Astrocyte (in vitro differentiated cells and primary cell): ENCODE results near the gene CCDC85A. TPM values are rescaled to one million over a fixed set of nuclear protein-coding genes. Genes with fewer than 3 reads are reported as not detected.

Source experiments
- DNase-seq: peaks from one replicate; pipeline ENCODE4 v3.0.0-alpha.2; 2010; ENCODE audit warnings: low read depth
- FAIRE-seq: peaks from 2 replicates; lab custom pipeline; 2011; peaks lifted over from hg19 to GRCh38; lab: Jason Lieb, UNC
- H2AFZ ChIP-seq: 2 replicates; pipeline ENCODE4 v1.6.0; 2012; ENCODE audit warnings: low read depth, low read length, inconsistent platforms
- H3K27ac ChIP-seq: 2 replicates; pipeline ENCODE4 v1.5.1; 2011; ENCODE audit warnings: low read depth, low read length, inconsistent platforms
- H3K27me3 ChIP-seq: 2 replicates; pipeline ENCODE4 v1.6.0; 2011; ENCODE audit warnings: low read length, inconsistent platforms; ENCODE audit not compliant: insufficient read depth
- H3K36me3 ChIP-seq: 2 replicates; pipeline ENCODE4 v1.5.1; 2011; ENCODE audit warnings: low read length, inconsistent platforms; ENCODE audit not compliant: insufficient read depth
- H3K4me1 ChIP-seq: 2 replicates; pipeline ENCODE4 v1.5.1; 2011; ENCODE audit warnings: low read length, inconsistent platforms; ENCODE audit not compliant: insufficient read depth
- H3K4me2 ChIP-seq: 2 replicates; pipeline ENCODE4 v1.6.0; 2012; ENCODE audit warnings: low read length, inconsistent platforms
- H3K4me3 ChIP-seq: 2 replicates; pipeline ENCODE4 v1.5.1; 2011; ENCODE audit warnings: low read depth, mild to moderate bottlenecking, low read length, inconsistent platforms; ENCODE audit not compliant: insufficient read depth
- H3K79me2 ChIP-seq: 2 replicates; pipeline ENCODE4 v1.6.0; 2012; ENCODE audit warnings: mild to moderate bottlenecking, low read length, inconsistent platforms; ENCODE audit not compliant: insufficient read depth
- H3K9ac ChIP-seq: 2 replicates; pipeline ENCODE4 v1.6.0; 2012; ENCODE audit warnings: mild to moderate bottlenecking, low read length, inconsistent platforms
- H3K9me3 ChIP-seq: 2 replicates; pipeline ENCODE4 v1.5.1; 2012; ENCODE audit warnings: low read depth, mild to moderate bottlenecking, low read length, inconsistent platforms; ENCODE audit not compliant: insufficient read depth
- H4K20me1 ChIP-seq: 2 replicates; pipeline ENCODE4 v1.6.0; 2012; ENCODE audit warnings: low read length, inconsistent platforms; ENCODE audit not compliant: insufficient read depth
- H3K27ac Mint-ChIP-seq: one replicate; pipeline ENCODE4 v1.8.0; 2021; ENCODE audit warnings: mild to moderate bottlenecking, mixed read lengths; ENCODE audit not compliant: unreplicated experiment
- H3K27me3 Mint-ChIP-seq: one replicate; pipeline ENCODE4 v1.8.0; 2021; ENCODE audit warnings: low read depth, mixed read lengths; ENCODE audit not compliant: unreplicated experiment
- H3K36me3 Mint-ChIP-seq: one replicate; pipeline ENCODE4 v1.8.0; 2021; ENCODE audit warnings: low read depth, mixed read lengths; ENCODE audit not compliant: unreplicated experiment
- H3K4me1 Mint-ChIP-seq: one replicate; pipeline ENCODE4 v1.8.0; 2021; ENCODE audit warnings: low read depth, mixed read lengths; ENCODE audit not compliant: unreplicated experiment
- H3K4me3 Mint-ChIP-seq: one replicate; pipeline ENCODE4 v1.8.0; 2021; ENCODE audit warnings: mild to moderate bottlenecking, moderate library complexity, mixed read lengths; ENCODE audit not compliant: unreplicated experiment
- H3K9me3 Mint-ChIP-seq: one replicate; pipeline ENCODE4 v1.8.0; 2021; ENCODE audit warnings: mild to moderate bottlenecking, mixed read lengths; ENCODE audit not compliant: unreplicated experiment
- CTCF ChIP-seq: IDR thresholded peaks from 2 replicates; pipeline ENCODE4 v1.5.1; 2011; ENCODE audit warnings: low read depth, mild to moderate bottlenecking, inconsistent platforms, low read length, moderate library complexity; ENCODE audit not compliant: insufficient read depth
- EZH2 ChIP-seq: IDR thresholded peaks from 2 replicates; pipeline ENCODE4 v1.6.1; 2012; ENCODE audit warnings: mild to moderate bottlenecking, low read length, inconsistent platforms; ENCODE audit not compliant: insufficient read depth
- total RNA-seq: library from RNA; stranded (reverse); gene quantifications from 2 replicates; pipeline ENCODE4 v1.2.1, GENCODE V29; 2021

The CCDC85A gene
- total RNA-seq, 1 donor from 2014 or later, result 8.9 TPM

GRCh38 chr2:56231361-56231760 lies 47.6 kb downstream of the CCDC85A start:
- Mint-ChIP-seq H3K9me3 (no peaks in the 10 kb centered on the region), H3K27ac (no peak overlapping the region), H3K36me3 (no peaks in the 10 kb centered on the region), H3K4me3 (no peak overlapping the region), H3K27me3 (no peaks in the 10 kb centered on the region), H3K4me1 (peaks cover 4% of the 10 kb centered on the region)
- Histone ChIP-seq H3K4me1 (no peaks in the 10 kb centered on the region), H3K9me3 (no peaks in the 10 kb centered on the region), H3K4me2 (no peak overlapping the region), H3K79me2 (no peaks in the 10 kb centered on the region), H3K36me3 (no peaks in the 10 kb centered on the region), H3K4me3 (no peak overlapping the region), H3K9ac (no peak overlapping the region), H2AFZ (no peak overlapping the region), H3K27me3 (no peaks in the 10 kb centered on the region), H3K27ac (no peak overlapping the region), H4K20me1 (no peaks in the 10 kb centered on the region)
- TF ChIP-seq CTCF (no peak), EZH2 (no peak)
- FAIRE-seq, result no peak
- no peak for DNase-seq

- Histone ChIP-seq H3K27me3 (no peaks in the 10 kb centered on the region), H3K4me1 (no peaks in the 10 kb centered on the region), H3K4me3 (no peak overlapping the region), H3K9me3 (no peaks in the 10 kb centered on the region), H3K79me2 (no peaks in the 10 kb centered on the region), H2AFZ (no peak overlapping the region), H3K36me3 (no peaks in the 10 kb centered on the region), H3K27ac (no peak overlapping the region), H3K9ac (no peak overlapping the region), H3K4me2 (no peak overlapping the region), H4K20me1 (no peaks in the 10 kb centered on the region)
- Mint-ChIP-seq H3K4me3 (no peak overlapping the region), H3K27ac (no peak overlapping the region), H3K4me1 (no peaks in the 10 kb centered on the region), H3K27me3 (no peaks in the 10 kb centered on the region), H3K36me3 (no peaks in the 10 kb centered on the region), H3K9me3 (no peaks in the 10 kb centered on the region)
- FAIRE-seq (no peak), DNase-seq (no peak)
- TF ChIP-seq CTCF, result no peak
- no peak for TF ChIP-seq EZH2
Measured at GRCh38 chr2:56232912-56233311, 49.1 kb downstream of the CCDC85A start.

- no peaks in the 10 kb centered on the region for H3K27me3 Mint-ChIP-seq
- no peak overlapping the region for H3K4me2 ChIP-seq
Measured at GRCh38 chr2:56234241-56234640, 50.5 kb downstream of the CCDC85A start.

More at GRCh38 chr2:56234241-56234640, 50.5 kb downstream of the CCDC85A start:
- Histone ChIP-seq H3K9me3 (no peaks in the 10 kb centered on the region), H2AFZ (no peak overlapping the region), H3K4me1 (no peaks in the 10 kb centered on the region), H3K27me3 (no peaks in the 10 kb centered on the region), H3K79me2 (no peaks in the 10 kb centered on the region), H3K27ac (no peak overlapping the region), H3K36me3 (no peaks in the 10 kb centered on the region), H4K20me1 (no peaks in the 10 kb centered on the region), H3K4me3 (no peak overlapping the region), H3K9ac (no peak overlapping the region)
- no peaks in the 10 kb centered on the region for H3K4me1 Mint-ChIP-seq
- FAIRE-seq (no peak), DNase-seq (no peak)
- no peak for TF ChIP-seq EZH2
- TF ChIP-seq CTCF, result no peak
- no peak overlapping the region for H3K4me3 Mint-ChIP-seq
- no peaks in the 10 kb centered on the region for H3K36me3 Mint-ChIP-seq
- H3K9me3 Mint-ChIP-seq, result no peaks in the 10 kb centered on the region
- H3K27ac Mint-ChIP-seq, result no peak overlapping the region
